DMS153 treated with DMSO at 0.1 percent for 48 hours (cell line): ENCODE results near the gene HSP90AB1.

ENCODE experiments used
- DNase-seq: peaks from one replicate; lab custom pipeline; 2025; ENCODE audit not compliant: unreplicated experiment; lab: John Stamatoyannopoulos, UW

The HSP90AB1 gene

DNA sequence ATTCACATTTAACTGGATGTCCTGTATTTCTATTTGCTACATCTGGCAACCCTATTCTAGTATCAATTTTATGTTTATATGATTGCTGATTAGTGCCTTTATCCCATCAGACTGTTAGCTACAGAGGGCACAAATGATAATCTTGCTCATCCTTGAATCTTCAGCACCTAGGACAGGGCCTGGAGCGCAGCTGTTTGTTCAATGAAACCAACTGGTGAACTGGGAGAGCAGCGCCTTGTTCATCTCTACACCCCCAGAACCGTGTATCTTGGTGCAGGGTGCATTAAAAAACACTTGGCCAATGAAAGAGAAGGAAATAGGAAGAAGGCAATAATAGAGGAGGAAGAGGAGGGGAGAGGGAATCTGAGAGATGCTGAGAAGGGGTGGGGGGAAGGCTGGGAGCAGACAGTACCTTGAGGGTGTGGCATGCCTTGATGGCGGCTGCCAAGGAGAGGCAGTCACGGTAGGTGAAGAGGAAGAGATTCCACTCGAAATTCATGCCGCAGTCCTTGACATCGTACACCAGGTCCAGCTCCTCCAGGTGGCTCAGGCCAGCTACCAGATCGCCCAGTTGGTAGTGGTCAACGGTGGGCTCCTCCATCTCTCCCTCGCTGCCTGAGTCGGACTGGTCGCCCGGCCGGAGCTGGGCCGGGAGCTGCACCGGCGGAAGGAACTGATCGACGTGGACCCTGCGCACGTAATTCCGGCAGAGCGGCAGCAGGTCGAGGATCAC, 38.8 kb downstream of the HSP90AB1 start:
- DNase-seq = no peak

DNA sequence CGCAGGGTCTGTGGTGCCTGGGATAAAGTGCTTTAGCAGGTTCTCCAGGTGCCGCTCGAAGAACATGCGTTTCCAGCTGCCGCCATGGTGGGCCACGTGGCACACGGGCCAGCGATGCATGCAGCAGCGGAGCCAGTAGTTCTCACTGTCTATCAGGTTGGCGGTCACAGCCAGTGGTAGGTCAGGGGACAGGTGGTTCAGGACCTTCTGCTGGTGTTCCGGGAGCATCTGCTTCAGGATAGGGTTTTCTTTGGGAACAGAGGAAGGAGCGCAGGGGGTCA, 39.3 kb downstream of the HSP90AB1 start:
- no peak for DNase-seq

GRCh38 chr6:44286747-44287146, 39.8 kb downstream of the HSP90AB1 start:
- DNase-seq = no peak

GRCh38 chr6:44289726-44290260, 42.9 kb downstream of the HSP90AB1 start:
- no peak for DNase-seq

DNA sequence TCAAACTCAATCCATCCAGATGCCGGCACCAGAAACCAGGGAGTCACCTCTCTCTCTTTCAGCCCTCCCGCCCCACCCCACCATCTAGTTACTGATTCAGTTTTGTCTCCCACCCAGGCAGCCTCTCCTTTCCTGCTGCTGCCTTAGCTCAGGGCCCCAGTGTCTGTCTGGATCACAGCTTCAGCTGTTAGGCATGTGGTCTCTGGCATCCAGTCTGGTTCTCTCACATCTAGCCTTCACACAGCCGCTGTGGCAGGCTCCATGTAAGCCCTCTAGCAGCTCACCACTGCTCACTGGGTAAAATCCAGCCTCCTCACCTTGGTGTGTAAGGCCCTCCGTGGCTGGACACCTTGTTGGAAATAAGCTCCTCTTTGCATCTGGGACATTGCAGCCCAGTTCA, 44.9 kb downstream of the HSP90AB1 start:
- no peak for DNase-seq

- no peak for DNase-seq
These were observed 45.9 kb downstream of the HSP90AB1 start for GRCh38 chr6:44292661-44293365.

GRCh38 chr6:44294832-44295791, 48.2 kb downstream of the HSP90AB1 start:
- no peak for DNase-seq

DNA sequence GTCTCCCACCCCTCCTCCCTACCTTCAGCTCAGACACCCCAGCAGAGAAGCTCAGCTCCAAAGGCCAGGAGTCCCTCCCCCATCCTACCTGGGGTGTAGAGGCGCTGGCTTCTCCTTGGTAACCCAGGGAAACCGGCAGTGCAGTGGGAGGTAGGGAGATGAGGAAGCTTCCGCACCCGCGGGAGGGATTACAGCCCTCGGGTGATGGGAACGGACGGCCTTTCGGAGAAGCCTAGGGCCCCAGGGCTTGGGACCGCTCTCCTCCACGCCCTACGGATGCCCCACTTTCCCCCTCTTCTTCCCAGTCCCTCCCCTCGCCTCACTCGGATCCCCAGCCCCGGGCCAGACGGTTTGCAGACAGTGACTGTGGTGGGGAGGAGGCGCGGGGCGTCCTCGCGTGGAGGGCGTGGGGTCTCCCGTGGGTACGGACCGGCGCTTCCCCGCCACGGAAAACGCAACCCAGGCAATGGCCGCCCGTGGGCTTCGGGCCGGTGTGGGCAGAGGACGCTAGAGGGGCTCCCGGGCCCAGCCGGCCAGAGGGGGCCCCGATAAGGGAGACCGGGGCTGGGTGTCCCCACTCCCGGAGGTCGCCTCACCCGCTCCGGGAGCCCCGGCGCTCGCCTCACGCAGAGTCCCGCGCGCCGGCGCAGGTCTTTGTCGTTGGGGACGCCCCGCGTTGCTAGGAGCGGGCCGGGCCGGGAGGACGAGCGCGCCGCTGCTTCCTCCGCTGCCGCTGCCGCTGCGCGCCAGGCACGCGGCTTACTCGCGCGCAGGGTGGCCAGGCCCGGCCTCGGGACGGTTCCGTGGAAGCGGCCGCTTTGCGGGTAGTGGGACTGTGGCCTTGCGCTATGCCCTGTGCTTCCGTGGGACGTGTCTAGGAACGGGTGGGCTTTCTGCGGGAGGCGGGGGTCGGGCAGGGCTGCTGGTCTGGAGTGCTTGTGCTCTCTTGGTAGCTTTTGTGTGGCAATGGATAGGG, 50.5 kb downstream of the HSP90AB1 start:
- DNase-seq = peak; percentile 3

GRCh38 chr6:44298055-44298803, 51.3 kb downstream of the HSP90AB1 start:
- no peak for DNase-seq

- DNase-seq = no peak
These were observed 52.0 kb downstream of the HSP90AB1 start for GRCh38 chr6:44298864-44299263.

DNA sequence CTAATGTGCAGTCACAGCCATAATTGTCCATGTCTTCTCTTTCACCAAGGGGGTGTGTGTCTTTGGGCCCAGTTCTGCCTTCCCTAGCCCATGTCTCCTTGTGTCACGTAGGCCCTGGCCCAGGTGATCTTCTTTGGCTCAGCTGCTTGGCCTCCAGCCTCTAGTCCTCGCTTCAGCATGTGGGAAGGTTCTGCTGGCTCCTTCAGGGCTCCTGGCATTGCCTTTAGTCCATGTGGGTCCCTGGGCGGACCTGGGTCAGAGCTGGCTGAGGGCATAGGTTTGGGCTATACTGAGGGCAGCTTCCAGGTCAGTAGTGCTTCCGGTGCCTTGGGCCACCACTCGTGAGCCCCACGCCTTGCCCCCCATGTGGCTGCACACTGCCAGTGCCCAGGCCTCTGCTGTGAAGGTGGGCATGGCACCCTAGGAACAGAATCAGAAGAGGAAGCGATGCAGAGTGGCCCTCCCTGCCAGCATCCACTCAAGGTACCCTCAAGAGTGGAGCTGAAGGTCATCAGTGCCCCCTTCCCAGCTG, 53.5 kb downstream of the HSP90AB1 start:
- no peak for DNase-seq

GRCh38 chr6:44301106-44301505, 54.2 kb downstream of the HSP90AB1 start:
- DNase-seq = no peak

DNA sequence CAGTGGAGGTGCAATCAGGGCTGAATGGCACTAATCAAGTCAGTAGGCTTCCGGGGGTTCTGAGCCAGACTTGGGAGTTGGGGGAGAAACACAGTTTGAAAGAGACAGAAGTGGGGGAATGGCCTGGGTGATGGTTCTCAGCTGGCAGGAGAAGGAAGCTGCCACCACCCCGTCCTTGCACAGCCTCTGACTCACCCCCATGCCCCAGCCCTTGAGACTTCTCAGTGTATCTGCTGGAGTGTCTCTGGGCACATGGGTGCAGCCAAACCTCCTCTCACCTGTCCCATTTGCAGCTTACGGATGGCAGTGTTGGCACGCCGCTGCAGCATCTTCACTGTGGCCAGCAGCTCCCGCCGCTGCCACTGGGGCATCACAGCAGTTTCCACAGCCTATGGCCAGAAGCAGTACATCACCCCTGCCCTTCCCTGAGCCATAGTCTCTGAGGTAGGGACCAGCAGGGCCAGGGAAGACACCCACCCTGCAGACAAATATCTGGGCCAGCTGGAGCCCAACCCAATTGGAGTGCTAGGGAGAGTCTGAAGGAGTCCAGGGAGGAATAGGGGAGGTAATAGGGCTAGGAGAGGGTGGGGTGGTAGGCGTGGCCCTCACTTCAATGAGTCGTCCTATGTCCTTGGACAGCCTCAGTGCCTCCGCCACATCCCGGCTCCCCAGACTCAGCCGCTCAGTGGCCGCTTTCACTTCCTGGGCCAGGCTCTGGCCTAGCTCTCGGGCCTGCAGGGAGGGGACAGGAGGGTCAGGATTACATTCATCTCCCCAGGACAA, 55.1 kb downstream of the HSP90AB1 start:
- no peak for DNase-seq

GRCh38 chr6:44302856-44303255, 56.0 kb downstream of the HSP90AB1 start:
- no peak for DNase-seq
